Tibial nerve (tissue), 4 donors: ENCODE data around the gene CAB39L. TPM values are rescaled to one million over a fixed set of nuclear protein-coding genes. Genes with fewer than 3 reads are reported as not detected.

Source experiments
- DNase-seq, 2 donors: peaks; one replicate each; pipeline ENCODE4 v3.0.0-alpha.2; 2019; ENCODE audit warnings: low spot score in 2 of 2
- H3K27ac ChIP-seq, 4 donors: fragments of 200-600 bp; sonication (generic) in 3 of 4; one replicate each; pipeline ENCODE4 v1.5.1; 2017 to 2019; ENCODE audit warnings: mild to moderate bottlenecking in 1 of 4
- H3K27me3 ChIP-seq, 2 donors: fragments of 200-600 bp; sonication (generic) in 1 of 2; one replicate each; pipeline versions ENCODE4 v1.5.1 to v1.6.0; 2017 to 2019
- H3K36me3 ChIP-seq, 3 donors: fragments of 200-600 bp; sonication (generic); one replicate each; pipeline ENCODE4 v1.5.1; 2018 to 2019
- H3K4me1 ChIP-seq, 4 donors: fragments of 200-600 bp; sonication (generic) in 3 of 4; one replicate each; pipeline ENCODE4 v1.5.1; 2017 to 2019
- H3K4me3 ChIP-seq, 4 donors: fragments of 200-600 bp; sonication (generic) in 3 of 4; one replicate each; pipeline ENCODE4 v1.5.1; 2017 to 2019; ENCODE audit warnings: mild to moderate bottlenecking in 1 of 4, moderate library complexity in 1 of 4
- H3K9me3 ChIP-seq, 4 donors: fragments of 200-600 bp; sonication (generic) in 3 of 4; one replicate each; pipeline ENCODE4 v1.5.1; 2017 to 2019
- CTCF ChIP-seq, 5 experiments: fragments of 200-600 bp in 3 of 5; fragments of 450-650 bp in 2 of 5; sonication (generic) in 3 of 5; IDR thresholded peaks; one replicate each; pipeline ENCODE4 v1.5.1; 2016 to 2019; ENCODE audit warnings: antibody characterized with exemption in 5 of 5, mild to moderate bottlenecking in 3 of 5, moderate library complexity in 2 of 5
- EP300 ChIP-seq, 2 donors: sonication (generic); formaldehyde crosslinking; IDR thresholded peaks; one replicate each; pipeline ENCODE4 v1.6.1; 2017; ENCODE audit warnings: antibody characterized with exemption in 2 of 2, mild to moderate bottlenecking in 1 of 2
- POLR2A ChIP-seq, 2 donors: fragments of 450-650 bp; IDR thresholded peaks; one replicate each; pipeline ENCODE4 v1.6.1; 2017; ENCODE audit warnings: antibody characterized with exemption in 2 of 2, mild to moderate bottlenecking in 2 of 2, moderate library complexity in 2 of 2
- WGBS, 2 donors: methylation state at CpG; one replicate each; pipeline ENCODE4 v1.1.5; 2018; 5-methylcytosine and 5-hydroxymethylcytosine counted together
- total RNA-seq, 4 donors: library from RNA; depleted of rRNA; stranded (reverse); fragments of >200 nt; gene quantifications; one replicate each; pipeline ENCODE4 v1.1.0, GENCODE V29; 2016

CAB39L gene
- total RNA-seq, 4 donors from 2014 or later = 89.4 to 152 (median 107) TPM

- Histone ChIP-seq H3K9me3 (peaks cover 0 to 21% (median 6%) of the 10 kb centered on the region in 4 donors), H3K4me1 (peaks cover 0 to 16% (median 2%) of the 10 kb centered on the region in 4 donors), H3K27ac (peak overlapping the region; percentile 73 to 94 (median 81)), H3K27me3 (no peaks in the 10 kb centered on the region), H3K36me3 (peaks cover 0 to 23% (median 0%) of the 10 kb centered on the region in 3 donors), H3K4me3 (peak overlapping the region; percentile 30 to 52 (median 35))
- TF ChIP-seq CTCF (IDR thresholded peaks at IDR 0.05) (no peak), POLR2A (IDR thresholded peaks at IDR 0.05) (peak in 1 of 2 donors; percentile 76), EP300 (IDR thresholded peaks at IDR 0.05) (peak in 1 of 2 donors; percentile 95)
- peak in 1 of 2 donors; percentile 46 for DNase-seq
- 8 to 10% methylated on average over 7 of the region's 7 CpGs for WGBS, 2 donors
Observed at GRCh38 chr13:49400755-49401659, 42.9 kb downstream of the CAB39L start.

- WGBS, 2 donors = 33 to 38% methylated on average over 1 of the region's 1 CpG
- peaks cover 0 to 12% (median 3%) of the 10 kb centered on the region in 4 donors for H3K9me3 ChIP-seq
- peaks cover 0 to 27% (median 4%) of the 10 kb centered on the region in 4 donors for H3K4me1 ChIP-seq
- TF ChIP-seq EP300 (IDR thresholded peaks at IDR 0.05) (no peak), CTCF (IDR thresholded peaks at IDR 0.05) (no peak), POLR2A (IDR thresholded peaks at IDR 0.05) (no peak)
- H3K27ac ChIP-seq = peak overlapping the region; percentile 73 to 94 (median 81)
- H3K36me3 ChIP-seq = peaks cover 0 to 12% (median 0%) of the 10 kb centered on the region in 3 donors
- DNase-seq = no peak
- peak overlapping the region; percentile 30 to 52 (median 35) for H3K4me3 ChIP-seq
- H3K27me3 ChIP-seq = no peaks in the 10 kb centered on the region
Observed at GRCh38 chr13:49399801-49400472, 43.9 kb downstream of the CAB39L start.

- Histone ChIP-seq H3K4me1 (peaks cover 0 to 26% (median 4%) of the 10 kb centered on the region in 4 donors), H3K27ac (peak overlapping the region; percentile 28 to 94 (median 70)), H3K9me3 (peaks cover 0 to 5% (median 0%) of the 10 kb centered on the region in 4 donors), H3K27me3 (no peaks in the 10 kb centered on the region), H3K36me3 (no peaks in the 10 kb centered on the region), H3K4me3 (peak overlapping the region in 1 of 4 donors; percentile 3)
- TF ChIP-seq POLR2A (IDR thresholded peaks at IDR 0.05) = no peak
- TF ChIP-seq EP300 (IDR thresholded peaks at IDR 0.05) = no peak
- no peak for TF ChIP-seq CTCF (IDR thresholded peaks at IDR 0.05)
- DNase-seq = no peak
- WGBS, 2 donors = 71 to 77% methylated on average over 1 of the region's 1 CpG
Observed at GRCh38 chr13:49395878-49396380, 47.9 kb downstream of the CAB39L start.

DNA sequence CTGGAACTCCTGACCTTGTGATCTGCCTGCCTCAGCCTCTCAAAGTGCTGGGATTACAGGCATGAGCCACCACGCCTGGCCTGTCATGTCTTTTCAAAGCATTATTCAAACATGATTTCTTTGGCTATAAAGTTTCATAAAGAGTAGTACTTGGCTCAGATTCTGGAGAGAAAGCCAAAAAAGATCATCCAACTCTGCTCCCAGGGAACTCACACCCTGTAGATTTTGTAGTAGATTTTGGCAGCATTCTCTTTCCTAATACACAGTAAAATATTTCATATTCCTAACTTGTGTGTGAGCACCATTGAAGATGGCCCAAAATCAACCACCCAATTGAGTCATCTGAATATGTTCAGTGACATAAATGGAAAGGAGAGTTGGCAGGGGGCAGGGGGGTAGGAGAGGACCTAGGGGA is 48.4 kb downstream of the CAB39L start:
- peak overlapping the region; percentile 28 to 94 (median 70) for H3K27ac ChIP-seq
- DNase-seq = peak in 1 of 2 donors; percentile 37
- no peaks in the 10 kb centered on the region for H3K27me3 ChIP-seq
- H3K9me3 ChIP-seq = peaks cover 0 to 5% (median 0%) of the 10 kb centered on the region in 4 donors
- no peaks in the 10 kb centered on the region for H3K36me3 ChIP-seq
- TF ChIP-seq EP300 (IDR thresholded peaks at IDR 0.05) = peak in 1 of 2 donors; percentile 65
- no peak for TF ChIP-seq CTCF (IDR thresholded peaks at IDR 0.05)
- WGBS, 2 donors = 24 to 29% methylated on average over 1 of the region's 1 CpG
- H3K4me3 ChIP-seq = peak overlapping the region in 1 of 4 donors; percentile 3
- H3K4me1 ChIP-seq = peaks cover 0 to 26% (median 4%) of the 10 kb centered on the region in 4 donors
